ENCODE data around the gene SKA2.

GRCh38 chr17:59111539-59111938 is 43.4 kb downstream of the SKA2 start:
- TF ChIP-seq CTCF (IDR thresholded peaks at IDR 0.05; ENCODE audit: low read depth, low read length) (no peak), POLR2A (IDR thresholded peaks at IDR 0.05; ENCODE audit: extremely low read depth, insufficient read length) (no peak)
